Thyroid gland (tissue), 4 donors: Measurements from ENCODE around the gene PI4K2A. TPM values are rescaled to one million over a fixed set of nuclear protein-coding genes. Genes with fewer than 3 reads are reported as not detected.

Experiments used
- DNase-seq, 2 donors: peaks; one replicate each; pipeline ENCODE4 v3.0.0-alpha.2; 2019
- H3K27ac ChIP-seq, 3 donors: fragments of 200-600 bp; sonication (generic); 1 replicate in 2 of 3; 2 replicates in 1 of 3; pipeline ENCODE4 v1.5.1; 2016 to 2019; ENCODE audit warnings: mild to moderate bottlenecking in 1 of 3, moderate library complexity in 1 of 3
- H3K27me3 ChIP-seq: fragments of 200-600 bp; sonication (generic); one replicate; pipeline ENCODE4 v1.5.1; 2019
- H3K36me3 ChIP-seq, 2 donors: fragments of 200-600 bp; sonication (generic); one replicate each; pipeline ENCODE4 v1.5.1; 2016 to 2019
- H3K4me1 ChIP-seq, 2 donors: fragments of 200-600 bp; sonication (generic); one replicate each; pipeline ENCODE4 v1.5.1; 2017 to 2019
- H3K4me3 ChIP-seq, 3 donors: fragments of 200-600 bp; sonication (generic); replicated peaks in 1 of 3; 1 replicate in 2 of 3; 2 replicates in 1 of 3; pipeline ENCODE4 v1.5.1; 2016; ENCODE audit warnings: mild to moderate bottlenecking in 1 of 3
- H3K9me3 ChIP-seq: fragments of 200-600 bp; sonication (generic); one replicate; pipeline ENCODE4 v1.5.1; 2017
- CTCF ChIP-seq, 6 experiments: fragments of 200-600 bp in 3 of 6; fragments of 450-650 bp in 3 of 6; sonication (generic) in 3 of 6; IDR thresholded peaks; one replicate each; pipeline ENCODE4 v1.5.1; 2016 to 2019; ENCODE audit warnings: antibody characterized with exemption in 6 of 6, mild to moderate bottlenecking in 2 of 6, inconsistent platforms in 1 of 6, moderate library complexity in 1 of 6
- POLR2A ChIP-seq, 2 donors: fragments of 450-650 bp; IDR thresholded peaks; one replicate each; pipeline ENCODE4 v1.6.1; 2017; ENCODE audit warnings: antibody characterized with exemption in 2 of 2, mild to moderate bottlenecking in 2 of 2, moderate library complexity in 1 of 2
- WGBS, 2 donors: methylation state at CpG; one replicate each; pipeline ENCODE4 v1.1.5; 2017; 5-methylcytosine and 5-hydroxymethylcytosine counted together
- intact Hi-C: fragments of 100-400 bp; cut with DNase I; formaldehyde crosslinking; loops from one replicate; pipeline ENCODE4 v1.15.1; 2023
- total RNA-seq, 4 donors: library from RNA; depleted of rRNA; stranded (reverse); fragments of >200 nt; gene quantifications; one replicate each; pipeline ENCODE4 v1.2.3, GENCODE V29; 2016

Gene PI4K2A
- total RNA-seq, 4 donors from 2014 or later: 19.9 to 31.3 (median 24.1) TPM

- H3K9me3 ChIP-seq: no peaks in the 10 kb centered on the region
- intact Hi-C loops: no loop called here
- H3K4me3 ChIP-seq: no peak overlapping the region
- no peak for TF ChIP-seq POLR2A (IDR thresholded peaks at IDR 0.05)
- no peak for TF ChIP-seq CTCF (IDR thresholded peaks at IDR 0.05)
- no peaks in the 10 kb centered on the region for H3K36me3 ChIP-seq
- DNase-seq: no peak
- H3K27me3 ChIP-seq: no peaks in the 10 kb centered on the region
- no peak overlapping the region for H3K27ac ChIP-seq
- peaks cover 0 to 14% of the 10 kb centered on the region in 2 donors for H3K4me1 ChIP-seq
- WGBS, 2 donors: 62 to 96% methylated on average over 4 to 10 of the region's 11 CpGs
Measured at GRCh38 chr10:97707134-97707861, 66.8 kb downstream of the PI4K2A start.

- intact Hi-C loops: no loop called here
- H3K9me3 ChIP-seq: no peaks in the 10 kb centered on the region
- H3K36me3 ChIP-seq: no peaks in the 10 kb centered on the region
- no peaks in the 10 kb centered on the region for H3K27me3 ChIP-seq
- H3K4me1 ChIP-seq: peaks cover 0 to 21% of the 10 kb centered on the region in 2 donors
- DNase-seq: no peak
- no peak for TF ChIP-seq POLR2A (IDR thresholded peaks at IDR 0.05)
- no peak for TF ChIP-seq CTCF (IDR thresholded peaks at IDR 0.05)
- H3K4me3 ChIP-seq: no peak overlapping the region
- no peak overlapping the region for H3K27ac ChIP-seq
- 93% methylated on average over 2 of the region's 2 CpGs for WGBS, 2 donors
Measured at GRCh38 chr10:97708167-97708566, 67.7 kb downstream of the PI4K2A start.

GRCh38 chr10:97708976-97709946 is 68.8 kb downstream of the PI4K2A start:
- H3K27me3 ChIP-seq: no peaks in the 10 kb centered on the region
- no peaks in the 10 kb centered on the region for H3K9me3 ChIP-seq
- peak; percentile 69 to 79 for DNase-seq
- intact Hi-C loops: no loop called here
- WGBS, 2 donors: 40 to 41% methylated on average over 18 of the region's 18 CpGs
- H3K4me1 ChIP-seq: peaks cover 0 to 24% of the 10 kb centered on the region in 2 donors
- no peak overlapping the region for H3K4me3 ChIP-seq
- TF ChIP-seq CTCF (IDR thresholded peaks at IDR 0.05): peak in 5 of 6 experiments; percentile 39 to 75 (median 63)
- no peak for TF ChIP-seq POLR2A (IDR thresholded peaks at IDR 0.05)
- no peak overlapping the region for H3K27ac ChIP-seq
- no peaks in the 10 kb centered on the region for H3K36me3 ChIP-seq

GRCh38 chr10:97711640-97712572 is 71.4 kb downstream of the PI4K2A start:
- peaks cover 0 to 38% of the 10 kb centered on the region in 2 donors for H3K4me1 ChIP-seq

More at GRCh38 chr10:97711640-97712572, 71.4 kb downstream of the PI4K2A start:
- no peak for DNase-seq
- Histone ChIP-seq H3K36me3 (no peaks in the 10 kb centered on the region), H3K9me3 (no peaks in the 10 kb centered on the region), H3K27me3 (no peaks in the 10 kb centered on the region), H3K27ac (peak overlapping the region in 1 of 3 donors; percentile 17), H3K4me3 (no peak overlapping the region)
- TF ChIP-seq CTCF (IDR thresholded peaks at IDR 0.05): no peak
- no peak for TF ChIP-seq POLR2A (IDR thresholded peaks at IDR 0.05)
- WGBS, 2 donors: 76 to 86% methylated on average over 9 of the region's 9 CpGs
- intact Hi-C loops: no loop called here
